GM23248 (cell line): ENCODE measurements around the gene BBS7. TPM values are rescaled to one million over a fixed set of nuclear protein-coding genes. Genes with fewer than 3 reads are reported as not detected.

ENCODE experiments used
- DNase-seq: peaks from one replicate; pipeline ENCODE4 v3.0.0-alpha.2; 2015
- H2AFZ ChIP-seq: fragments of 200-600 bp; sonication (generic); 2 replicates; pipeline ENCODE4 v1.6.1; 2016; ENCODE audit warnings: antibody characterized with exemption
- H3F3A ChIP-seq: fragments of 200-600 bp; sonication (generic); 2 replicates; pipeline ENCODE4 v1.6.1; 2016; ENCODE audit warnings: mild to moderate bottlenecking, antibody characterized with exemption, mixed run types; ENCODE audit not compliant: insufficient read depth
- H3K27ac ChIP-seq: fragments of 200-600 bp; sonication (generic); 2 replicates; pipeline ENCODE4 v1.5.1; 2016; ENCODE audit warnings: mild to moderate bottlenecking
- H3K27me3 ChIP-seq: fragments of 200-600 bp; sonication (generic); replicated peaks from 2 replicates; pipeline ENCODE4 v1.6.1; 2016; ENCODE audit warnings: mild to moderate bottlenecking; ENCODE audit not compliant: insufficient read depth
- H3K36me3 ChIP-seq: fragments of 200-600 bp; sonication (generic); 2 replicates; pipeline ENCODE4 v1.6.1; 2016; ENCODE audit warnings: low read depth, mild to moderate bottlenecking
- H3K4me1 ChIP-seq: fragments of 200-600 bp; sonication (generic); 2 replicates; pipeline ENCODE4 v1.6.1; 2016; ENCODE audit warnings: mild to moderate bottlenecking; ENCODE audit not compliant: insufficient read depth
- H3K4me2 ChIP-seq: fragments of 200-600 bp; sonication (generic); one replicate; pipeline ENCODE4 v1.6.1; 2016; ENCODE audit warnings: mild to moderate bottlenecking; ENCODE audit not compliant: unreplicated experiment
- H3K4me3 ChIP-seq: fragments of 200-600 bp; sonication (generic); 2 replicates; pipeline ENCODE4 v1.5.1; 2016; ENCODE audit warnings: mild to moderate bottlenecking
- H3K79me2 ChIP-seq: fragments of 200-600 bp; sonication (generic); 2 replicates; pipeline ENCODE4 v1.6.1; 2016; ENCODE audit warnings: mild to moderate bottlenecking; ENCODE audit not compliant: insufficient read depth
- H3K9ac ChIP-seq: fragments of 200-600 bp; sonication (generic); 2 replicates; pipeline ENCODE4 v1.6.1; 2016; ENCODE audit warnings: mild to moderate bottlenecking
- H3K9me2 ChIP-seq: fragments of 200-600 bp; sonication (generic); 2 replicates; pipeline ENCODE4 v1.6.1; 2016; ENCODE audit warnings: mixed run types, mild to moderate bottlenecking, moderate library complexity; ENCODE audit not compliant: insufficient read depth
- H3K9me3 ChIP-seq: fragments of 200-600 bp; sonication (generic); one replicate; pipeline ENCODE4 v1.6.1; 2017; ENCODE audit warnings: low read depth
- H4K20me1 ChIP-seq: fragments of 200-600 bp; sonication (generic); 2 replicates; pipeline ENCODE4 v1.6.0; 2016; ENCODE audit not compliant: insufficient read depth
- EZH2 ChIP-seq: fragments of 200-600 bp; sonication (generic); IDR thresholded peaks from 2 replicates; pipeline ENCODE4 v1.6.1; 2018; ENCODE audit warnings: antibody characterized with exemption, mild to moderate bottlenecking; ENCODE audit not compliant: insufficient read depth, poor library complexity, severe bottlenecking
- EZH2phosphoT487 ChIP-seq: fragments of 200-600 bp; sonication (generic); IDR thresholded peaks from 2 replicates; pipeline ENCODE4 v1.6.1; 2018; ENCODE audit warnings: antibody characterized with exemption, moderate library complexity, mild to moderate bottlenecking, low read depth; ENCODE audit not compliant: insufficient read depth
- WGBS, 2 experiments: methylation state at CpG; one replicate each; pipeline ENCODE4 v1.1.6; 2015 to 2017; ENCODE audit warnings: low lambda C conversion rate in 2 of 2, low coverage in 1 of 2; ENCODE audit errors: missing lambda C conversion rate in 2 of 2; 5-methylcytosine and 5-hydroxymethylcytosine counted together
- in situ Hi-C: fragments of 300-500 bp; cut with MboI; formaldehyde crosslinking; loops from 2 replicates; pipeline ENCODE4 v1.15.0; 2020
- polyA plus RNA-seq: library from polyadenylated mRNA; unstranded; fragments of >200 nt; fragmentation: Nextera tagmentation; extraction: Ambion mirVana; gene quantifications from 2 replicates; pipeline ENCODE4 v1.2.1, GENCODE V29; 2016
- total RNA-seq: library from RNA; depleted of rRNA; stranded (reverse); fragments of >200 nt; shearing (Covaris generic); gene quantifications from 2 replicates; pipeline ENCODE4 v1.2.3, GENCODE V29; 2014

The BBS7 gene
- total and polyA plus RNA-seq, 2 experiments from 2014 or later: 24.5 to 28.7 TPM

DNA sequence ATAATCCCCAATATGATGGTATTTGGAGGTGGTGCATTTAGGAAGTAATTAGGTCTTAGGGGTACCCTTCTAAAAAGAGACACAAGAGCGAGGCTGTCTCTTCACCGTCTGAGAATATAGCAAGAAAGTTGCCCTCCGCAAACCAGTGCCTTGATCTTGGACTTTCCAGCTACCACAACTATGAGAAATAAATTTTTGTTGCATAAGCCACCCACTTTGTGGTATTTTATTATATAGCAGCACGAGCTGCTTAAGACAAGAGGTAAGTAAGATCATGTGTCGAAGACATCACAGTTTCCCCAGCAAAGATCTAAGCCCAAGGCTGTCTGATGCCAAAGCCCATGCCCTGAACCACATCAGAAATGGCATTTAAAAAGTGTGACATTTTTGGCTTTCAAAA, 78.8 kb downstream of the BBS7 start:
- peak overlapping the region; percentile 33 for H3K4me2 ChIP-seq
- H3K9me2 ChIP-seq: no peaks in the 10 kb centered on the region
- no peaks in the 10 kb centered on the region for H4K20me1 ChIP-seq
- H3K9ac ChIP-seq: peak overlapping the region; percentile 35
- H3F3A ChIP-seq: peaks cover 72% of the 10 kb centered on the region
- H3K4me1 ChIP-seq: peaks cover 85% of the 10 kb centered on the region
- peak overlapping the region; percentile 80 for H3K27ac ChIP-seq
- no peak overlapping the region; the same call in 1 of the 2 replicates for H3K4me3 ChIP-seq
- no peaks in the 10 kb centered on the region for H3K36me3 ChIP-seq
- WGBS, 2 experiments: 14 to 17% methylated on average over 5 of the region's 5 CpGs
- no peaks in the 10 kb centered on the region for H3K27me3 ChIP-seq
- H3K9me3 ChIP-seq: no peaks in the 10 kb centered on the region
- in situ Hi-C loops: no loop called here
- DNase-seq: peak; percentile 88
- H2AFZ ChIP-seq: no peak overlapping the region
- no peaks in the 10 kb centered on the region for H3K79me2 ChIP-seq
- peak; percentile 81; the same call in 1 of the 2 replicates for TF ChIP-seq EZH2phosphoT487
- TF ChIP-seq EZH2: no peak

DNA sequence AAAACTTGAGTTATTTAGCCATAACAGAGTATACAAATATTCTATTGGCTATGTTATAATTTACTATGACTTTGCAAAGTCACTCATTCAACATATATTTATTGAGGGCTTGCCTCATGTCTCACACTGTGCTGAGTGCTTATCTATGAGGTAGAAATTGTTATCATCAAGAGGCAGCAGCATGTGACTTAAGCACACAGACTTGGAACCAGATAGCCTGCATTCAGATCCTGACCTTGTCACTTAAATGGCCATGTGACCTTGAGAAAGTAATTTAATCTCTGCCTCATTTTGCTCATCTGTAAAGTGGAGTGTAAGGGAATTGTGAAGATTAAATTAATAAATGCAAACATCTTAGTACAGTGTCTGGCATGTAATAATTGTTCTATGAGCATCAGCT, 79.3 kb downstream of the BBS7 start:
- H3K79me2 ChIP-seq: no peaks in the 10 kb centered on the region
- TF ChIP-seq EZH2: no peak
- no peak for TF ChIP-seq EZH2phosphoT487
- H3F3A ChIP-seq: peaks cover 75% of the 10 kb centered on the region
- H2AFZ ChIP-seq: no peak overlapping the region
- H3K4me3 ChIP-seq: no peak overlapping the region; the same call in 1 of the 2 replicates
- in situ Hi-C loops: no loop called here
- H3K4me1 ChIP-seq: peaks cover 85% of the 10 kb centered on the region
- peak overlapping the region; percentile 35 for H3K9ac ChIP-seq
- no peaks in the 10 kb centered on the region for H3K9me3 ChIP-seq
- H3K27me3 ChIP-seq: no peaks in the 10 kb centered on the region
- H3K36me3 ChIP-seq: no peaks in the 10 kb centered on the region
- peak overlapping the region; percentile 33 for H3K4me2 ChIP-seq
- H3K27ac ChIP-seq: peak overlapping the region; percentile 80
- no peak for DNase-seq
- no peaks in the 10 kb centered on the region for H3K9me2 ChIP-seq
- H4K20me1 ChIP-seq: no peaks in the 10 kb centered on the region

DNA sequence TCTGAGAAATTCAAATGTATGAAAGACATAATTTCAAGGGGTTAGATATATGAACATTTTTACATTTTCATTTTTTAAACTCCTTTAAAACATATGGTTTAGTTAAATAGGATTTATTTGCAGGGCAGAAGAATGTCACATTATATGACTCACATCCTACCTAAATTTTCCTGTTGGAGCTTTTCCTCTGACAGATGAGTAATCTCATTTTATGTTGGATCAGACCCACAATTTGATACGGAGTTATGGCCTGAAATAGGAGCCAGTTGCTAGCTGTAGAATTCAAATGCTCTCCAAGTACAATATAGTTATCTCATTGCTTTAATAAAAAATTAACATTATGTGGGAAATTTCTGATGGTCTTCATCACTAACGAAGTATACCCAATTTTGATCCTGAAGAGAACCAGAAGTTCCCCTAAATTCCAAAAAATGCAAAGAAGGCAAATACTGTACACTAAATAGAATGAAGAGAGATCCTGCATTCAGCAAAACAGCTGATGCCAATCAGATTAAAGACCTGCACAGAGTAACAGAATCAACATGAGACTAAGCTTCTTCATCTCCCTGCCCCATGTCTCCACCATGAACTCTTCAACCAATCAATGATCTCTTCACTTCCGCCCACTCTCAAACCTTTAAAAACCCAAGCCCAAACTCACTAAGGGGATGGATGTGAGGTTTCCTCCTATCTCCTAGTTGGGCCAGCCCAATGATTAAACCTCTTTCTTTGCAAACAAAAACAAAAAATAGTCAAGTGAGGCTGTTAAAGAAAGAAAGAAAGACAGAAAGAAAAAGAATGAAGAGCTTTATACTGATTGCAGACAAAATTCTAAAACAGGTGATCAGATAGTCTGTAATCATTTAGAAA, 80.1 kb downstream of the BBS7 start:
- TF ChIP-seq EZH2phosphoT487 (no peak), EZH2 (no peak)
- H4K20me1 ChIP-seq: no peaks in the 10 kb centered on the region
- H3K36me3 ChIP-seq: no peaks in the 10 kb centered on the region
- H3K9me2 ChIP-seq: no peaks in the 10 kb centered on the region
- no peaks in the 10 kb centered on the region for H3K9me3 ChIP-seq
- peaks cover 75% of the 10 kb centered on the region for H3F3A ChIP-seq
- no peaks in the 10 kb centered on the region for H3K79me2 ChIP-seq
- 37 to 45% methylated on average over 3 of the region's 3 CpGs for WGBS, 2 experiments
- no peak overlapping the region for H2AFZ ChIP-seq
- H3K27ac ChIP-seq: peak overlapping the region; percentile 80
- H3K4me1 ChIP-seq: peaks cover 85% of the 10 kb centered on the region
- no peaks in the 10 kb centered on the region for H3K27me3 ChIP-seq
- H3K4me2 ChIP-seq: peak overlapping the region; percentile 33
- no peak overlapping the region for H3K9ac ChIP-seq
- H3K4me3 ChIP-seq: peak overlapping the region; percentile 21
- DNase-seq: peak; percentile 82
- in situ Hi-C loops: no loop called here

DNA sequence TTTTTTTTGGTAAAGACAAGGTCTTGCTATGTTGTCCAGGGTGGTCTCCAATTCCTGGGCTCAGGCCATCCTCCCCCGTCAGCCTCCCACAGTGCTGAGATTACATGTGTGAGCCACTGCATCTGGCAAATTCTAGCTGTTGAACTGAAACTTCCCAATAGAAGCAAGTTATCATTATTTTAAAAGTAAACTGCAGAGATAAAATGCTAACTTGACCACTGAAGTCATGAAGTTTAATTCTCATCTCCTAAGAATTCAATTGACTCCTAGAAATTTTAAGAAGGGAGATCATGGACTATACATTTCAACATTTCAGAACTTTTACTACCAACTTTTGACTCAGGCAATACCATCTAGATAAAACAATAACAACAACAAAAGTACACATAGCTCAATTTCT, 80.8 kb downstream of the BBS7 start:
- Histone ChIP-seq H2AFZ (no peak overlapping the region), H3K27ac (peak overlapping the region; percentile 80), H3F3A (peaks cover 74% of the 10 kb centered on the region), H3K79me2 (no peaks in the 10 kb centered on the region), H3K4me3 (peak overlapping the region; percentile 21), H4K20me1 (no peaks in the 10 kb centered on the region), H3K27me3 (no peaks in the 10 kb centered on the region), H3K9me3 (no peaks in the 10 kb centered on the region), H3K36me3 (no peaks in the 10 kb centered on the region), H3K9ac (0 out of 2 replicates have a peak overlapping the region, but pooled peaks have one; percentile 1), H3K4me2 (peak overlapping the region; percentile 33), H3K4me1 (peaks cover 84% of the 10 kb centered on the region), H3K9me2 (no peaks in the 10 kb centered on the region)
- peak; percentile 41 for DNase-seq
- TF ChIP-seq EZH2phosphoT487 (no peak), EZH2 (no peak)
- in situ Hi-C loops: no loop called here
- 20 to 21% methylated on average over 1 of the region's 1 CpG for WGBS, 2 experiments
